ENCODE results near the gene CADPS.

- TF ChIP-seq, protein P1, sequence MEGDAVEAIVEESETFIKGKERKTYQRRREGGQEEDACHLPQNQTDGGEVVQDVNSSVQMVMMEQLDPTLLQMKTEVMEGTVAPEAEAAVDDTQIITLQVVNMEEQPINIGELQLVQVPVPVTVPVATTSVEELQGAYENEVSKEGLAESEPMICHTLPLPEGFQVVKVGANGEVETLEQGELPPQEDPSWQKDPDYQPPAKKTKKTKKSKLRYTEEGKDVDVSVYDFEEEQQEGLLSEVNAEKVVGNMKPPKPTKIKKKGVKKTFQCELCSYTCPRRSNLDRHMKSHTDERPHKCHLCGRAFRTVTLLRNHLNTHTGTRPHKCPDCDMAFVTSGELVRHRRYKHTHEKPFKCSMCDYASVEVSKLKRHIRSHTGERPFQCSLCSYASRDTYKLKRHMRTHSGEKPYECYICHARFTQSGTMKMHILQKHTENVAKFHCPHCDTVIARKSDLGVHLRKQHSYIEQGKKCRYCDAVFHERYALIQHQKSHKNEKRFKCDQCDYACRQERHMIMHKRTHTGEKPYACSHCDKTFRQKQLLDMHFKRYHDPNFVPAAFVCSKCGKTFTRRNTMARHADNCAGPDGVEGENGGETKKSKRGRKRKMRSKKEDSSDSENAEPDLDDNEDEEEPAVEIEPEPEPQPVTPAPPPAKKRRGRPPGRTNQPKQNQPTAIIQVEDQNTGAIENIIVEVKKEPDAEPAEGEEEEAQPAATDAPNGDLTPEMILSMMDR (conservative IDR thresholded peaks at IDR 0.05; ENCODE audit: low read length) = no peak
- no peak for TF ChIP-seq EZH2phosphoT487 (IDR thresholded peaks at IDR 0.05; ENCODE audit: borderline replicate concordance)
Observed at GRCh38 chr3:62569609-62570008, 305.6 kb downstream of the CADPS start.

Data from Loucy (cell line).